ENCODE results near the gene MAP2K3. TPM values are rescaled to one million over a fixed set of nuclear protein-coding genes. Genes with fewer than 3 reads are reported as not detected.
A peak's percentile ranks its signal among the peaks of the same experiment; 100 is the strongest.

MAP2K3 gene
- total and polyA plus RNA-seq, 9 donors: 9.1 to 45.5 (median 17.6) TPM

DNA sequence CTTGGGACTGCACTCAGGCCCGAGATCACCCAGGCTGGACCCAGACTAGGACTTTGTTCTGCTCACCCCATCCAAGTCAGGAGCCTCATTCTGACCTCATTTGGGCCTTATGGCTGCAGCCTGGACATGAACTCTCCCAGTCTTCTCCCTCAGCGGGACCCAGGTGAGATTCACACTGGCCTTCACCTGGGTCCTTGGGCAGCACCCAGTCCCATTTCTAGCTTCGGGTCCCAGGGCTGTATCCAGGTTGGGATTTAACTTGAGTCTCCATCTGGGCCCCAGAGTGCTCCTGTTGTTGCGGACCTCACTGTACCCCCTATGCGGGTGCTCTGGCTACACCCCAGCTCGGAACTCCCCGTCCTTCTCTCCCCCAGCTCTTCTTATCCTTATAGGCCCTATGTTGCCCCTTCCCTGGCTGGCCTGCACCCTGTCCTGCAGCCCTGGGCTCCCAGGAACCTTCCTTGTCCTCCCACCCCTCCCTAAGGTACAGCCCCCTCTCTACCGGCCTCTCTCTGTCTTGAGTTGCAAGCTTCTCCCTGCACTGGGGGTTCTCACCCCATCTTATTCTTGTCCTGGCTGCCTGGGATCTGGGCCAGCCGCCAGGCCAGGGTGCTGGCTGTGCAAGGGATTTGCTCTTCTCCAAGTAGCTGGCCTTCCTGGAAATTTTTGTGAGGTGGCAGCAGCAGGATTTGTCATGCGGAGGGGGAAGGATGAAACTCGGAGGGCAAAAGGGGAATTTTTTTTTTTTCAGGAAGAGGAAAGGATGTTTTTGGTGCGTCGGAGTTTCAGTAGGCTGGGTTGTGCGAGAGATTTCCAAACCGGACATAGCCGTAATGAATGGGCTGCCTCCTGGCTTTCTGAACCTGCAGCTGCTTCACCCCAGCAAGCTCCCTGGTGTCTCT is 904 bp downstream of the MAP2K3 start:
- peak in 3 of 5 donors; percentile 48 to 67 (median 61) for DNase-seq
- Histone ChIP-seq H3K27me3 (no peaks in the 10 kb centered on the region), H3K27ac (peak overlapping the region; percentile 1 to 65), H3K4me1 (ENCODE audit: insufficient read depth) (peaks cover 27% of the 10 kb centered on the region), H3K36me3 (no peaks in the 10 kb centered on the region), H3K9me3 (no peaks in the 10 kb centered on the region), H3K4me3 (peak overlapping the region; percentile 57)
- no peak for TF ChIP-seq CTCF (IDR thresholded peaks at IDR 0.05)
- no peak for TF ChIP-seq POLR2A (IDR thresholded peaks at IDR 0.05)
- TF ChIP-seq EP300 (IDR thresholded peaks at IDR 0.05): no peak
- 1 to 2% (median 2%) methylated on average over 16 of the region's 16 CpGs for WGBS, 3 donors
- intact Hi-C loops (cut with DNase I): loop anchor here in 3 of 4 donors (10.0 kb wide), 3 partner anchors 161 to 241 kb away; partner anchors contain the start of genes DHRS7B (in 1 of the 3) and USP22 (in 1 of the 3)

DNA sequence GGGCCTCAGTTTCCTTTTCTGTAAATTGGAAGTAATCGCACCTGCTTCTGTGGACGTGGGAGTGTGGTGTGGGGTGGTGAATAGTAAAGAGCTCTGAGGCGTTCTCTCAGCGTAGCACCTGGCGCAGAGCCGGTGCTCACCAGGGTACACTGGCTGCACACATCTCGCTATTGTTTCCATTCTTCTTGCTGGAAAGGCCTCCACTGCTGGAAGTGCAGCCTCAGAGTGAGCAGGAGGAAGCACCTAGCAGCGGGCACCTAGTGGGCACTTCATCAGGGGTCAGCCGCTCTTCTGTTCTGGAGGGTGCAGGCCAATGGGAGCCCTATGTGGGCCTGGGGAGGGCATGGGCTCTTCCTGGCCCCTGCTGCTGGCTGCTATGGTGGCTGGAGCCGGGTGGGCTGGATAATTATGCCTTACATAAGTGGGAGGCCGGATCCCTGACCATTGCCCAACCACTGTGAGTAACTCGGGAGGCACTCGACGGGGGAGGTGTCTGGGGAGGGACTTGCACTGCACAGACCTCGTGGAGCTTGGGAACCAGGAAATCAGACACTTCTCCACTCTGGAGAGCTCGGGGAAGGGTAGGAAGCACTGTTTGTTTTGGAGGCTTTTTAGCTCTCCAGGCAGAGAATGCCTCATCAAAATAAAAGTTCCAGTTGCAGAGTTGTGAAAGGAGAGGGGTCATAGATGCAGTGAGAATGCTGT is 1.7 kb downstream of the MAP2K3 start:
- intact Hi-C loops (cut with DNase I): loop anchor here in 3 of 4 donors (10.0 kb wide), 3 partner anchors 161 to 241 kb away; partner anchors contain the start of genes DHRS7B (in 1 of the 3) and USP22 (in 1 of the 3)
- DNase-seq: peak; percentile 77 to 92 (median 81)
- peaks cover 27% of the 10 kb centered on the region for H3K4me1 ChIP-seq (ENCODE audit: insufficient read depth)
- no peaks in the 10 kb centered on the region for H3K27me3 ChIP-seq
- H3K9me3 ChIP-seq: no peaks in the 10 kb centered on the region
- 4 to 6% (median 5%) methylated on average over 16 of the region's 16 CpGs for WGBS, 3 donors
- peak overlapping the region; percentile 57 for H3K4me3 ChIP-seq
- H3K27ac ChIP-seq: peak overlapping the region; percentile 2 to 50
- H3K36me3 ChIP-seq: no peaks in the 10 kb centered on the region
- peak; percentile 15 for TF ChIP-seq EP300 (IDR thresholded peaks at IDR 0.05)
- no peak for TF ChIP-seq CTCF (IDR thresholded peaks at IDR 0.05)

- H3K27me3 ChIP-seq: no peaks in the 10 kb centered on the region
- TF ChIP-seq CTCF (IDR thresholded peaks at IDR 0.05): no peak
- no peak for TF ChIP-seq POLR2A (IDR thresholded peaks at IDR 0.05)
- no peak for TF ChIP-seq EP300 (IDR thresholded peaks at IDR 0.05)
- peak overlapping the region; percentile 9 to 37 for H3K27ac ChIP-seq
- H3K9me3 ChIP-seq: no peaks in the 10 kb centered on the region
- H3K4me3 ChIP-seq: peak overlapping the region; percentile 57
- peak in 2 of 5 donors; percentile 17 to 37 for DNase-seq
- no peaks in the 10 kb centered on the region for H3K36me3 ChIP-seq
- peaks cover 27% of the 10 kb centered on the region for H3K4me1 ChIP-seq (ENCODE audit: insufficient read depth)
- WGBS, 3 donors: 55 to 63% (median 56%) methylated on average over 9 of the region's 9 CpGs
- intact Hi-C loops (cut with DNase I): loop anchor here in 3 of 4 donors (10.0 kb wide), 3 partner anchors 162 to 242 kb away; partner anchors contain the start of genes DHRS7B (in 1 of the 3) and USP22 (in 1 of the 3)
These were observed 2.6 kb downstream of the MAP2K3 start for GRCh38 chr17:21286909-21287702.

Data from ovary (tissue), 9 donors.